HG03039 (cell line): ENCODE results near the gene VTI1A.

Experiments
- ATAC-seq: cut with Tn5 transposase; IDR thresholded peaks from one replicate; pipeline ENCODE4 v1.9.1; 2021; ENCODE audit warnings: mild to moderate bottlenecking, moderate library complexity; ENCODE audit not compliant: unreplicated experiment

Gene VTI1A

DNA sequence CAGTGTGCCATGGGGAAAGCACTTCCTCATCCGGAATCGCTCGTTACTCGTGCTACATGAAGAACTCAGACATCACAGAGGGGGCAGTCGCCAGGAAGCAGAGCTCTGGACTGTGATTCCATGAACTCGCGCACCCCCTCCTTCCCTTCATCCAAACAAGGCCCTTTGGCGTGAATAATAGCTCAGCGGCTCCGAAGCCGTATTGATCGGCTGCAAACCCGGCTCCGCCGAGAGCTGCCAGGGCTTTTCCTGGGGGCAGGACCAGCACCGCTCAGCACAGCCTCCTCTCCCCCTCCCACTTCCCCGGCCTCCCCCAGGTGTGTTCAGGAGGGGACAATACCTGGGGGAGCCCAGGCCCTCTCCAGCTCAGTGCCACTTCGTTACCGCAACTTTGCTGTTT is 374.0 kb downstream of the VTI1A start:
- no peak for ATAC-seq

GRCh38 chr10:112821663-112822062 is 374.6 kb downstream of the VTI1A start:
- no peak for ATAC-seq

DNA sequence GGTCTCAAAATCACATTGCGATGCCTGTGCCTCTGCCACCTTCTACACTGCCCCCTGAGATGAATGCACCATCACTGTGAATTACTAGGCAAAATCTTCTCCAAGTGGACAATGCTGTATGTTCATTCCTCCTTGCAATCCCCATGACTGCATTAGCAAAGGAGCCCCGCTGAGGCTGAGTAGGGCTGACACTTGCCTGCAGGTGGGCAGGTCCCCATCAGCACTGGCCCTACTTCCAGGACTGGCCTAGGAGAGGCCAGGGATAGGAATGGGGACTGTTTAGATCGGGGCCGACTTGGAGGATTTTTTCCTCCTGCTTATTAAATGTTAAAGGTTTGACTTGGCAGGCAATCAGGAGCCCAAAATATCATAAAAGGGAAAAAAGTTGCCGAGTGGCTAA is 376.0 kb downstream of the VTI1A start:
- ATAC-seq, result no peak

- no peak for ATAC-seq
Observed at GRCh38 chr10:112823604-112824003, 376.6 kb downstream of the VTI1A start.

GRCh38 chr10:112826018-112826697 is 379.1 kb downstream of the VTI1A start:
- ATAC-seq, result no peak

DNA sequence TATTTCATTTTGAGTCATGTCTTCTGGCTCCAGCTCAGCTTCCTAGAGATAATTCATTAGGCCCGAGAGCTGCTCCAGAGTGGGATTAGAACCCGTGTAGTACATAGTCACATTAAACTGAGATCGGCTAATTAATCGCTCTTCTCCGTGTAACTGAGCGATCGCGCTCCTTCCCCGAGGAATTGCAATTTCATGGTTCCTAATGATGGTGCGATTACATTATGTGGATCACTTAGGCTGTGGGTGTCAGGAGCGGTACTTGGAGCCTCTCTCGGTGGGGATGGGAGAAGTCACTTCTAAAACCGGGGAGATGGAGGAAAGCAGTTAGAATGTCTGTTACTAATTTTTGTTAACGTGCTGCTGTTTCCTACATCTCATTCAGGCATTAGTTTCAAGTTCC is 380.1 kb downstream of the VTI1A start:
- ATAC-seq, result no peak

- no peak for ATAC-seq
Observed at GRCh38 chr10:112827951-112828350, 380.9 kb downstream of the VTI1A start.

- ATAC-seq, result no peak
Observed at GRCh38 chr10:112831859-112832258, 384.8 kb downstream of the VTI1A start.

DNA sequence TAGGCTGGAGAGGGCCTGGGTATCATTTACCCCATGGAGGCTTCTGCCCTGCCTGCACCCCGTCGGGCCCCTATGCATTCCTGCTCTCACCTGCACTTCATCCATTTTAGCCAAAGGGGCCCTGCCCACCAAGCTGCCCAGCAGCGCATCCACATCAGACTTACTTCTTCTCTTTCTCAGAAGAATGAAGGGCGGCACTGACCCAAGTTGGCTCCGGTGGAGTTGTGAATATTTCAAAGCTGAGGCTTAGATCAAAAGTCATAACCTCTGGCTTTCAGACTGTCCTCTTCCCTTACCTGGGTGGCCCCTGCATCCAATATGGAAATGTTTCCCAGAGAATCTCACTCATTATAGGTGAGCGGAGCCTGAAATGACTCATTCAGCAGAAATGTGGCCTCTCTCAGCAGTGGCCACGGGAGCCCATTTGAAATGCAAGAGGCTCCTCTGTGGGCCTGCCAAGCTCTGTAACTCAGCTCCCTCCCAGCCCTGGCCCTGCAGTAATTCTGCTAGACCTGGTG is 385.4 kb downstream of the VTI1A start:
- no peak for ATAC-seq

DNA sequence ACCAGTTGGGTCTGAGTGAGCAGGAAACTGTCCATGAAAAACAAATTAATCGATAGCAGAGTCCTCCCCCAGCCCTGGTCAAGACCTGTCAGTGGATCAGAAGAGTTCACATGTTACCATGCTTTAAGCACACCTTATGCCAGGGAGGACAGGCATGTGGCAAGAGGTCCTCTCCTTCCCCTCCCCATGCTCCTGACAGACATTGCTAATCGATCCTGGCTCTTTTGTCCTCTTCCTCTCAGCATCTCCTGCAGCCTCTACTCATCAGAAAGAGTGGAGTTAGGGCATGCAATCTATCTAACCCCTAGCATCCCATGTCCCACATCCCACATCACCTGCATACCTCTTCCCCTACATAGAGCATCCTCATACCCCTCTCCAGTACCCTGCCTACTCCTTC is 385.9 kb downstream of the VTI1A start:
- ATAC-seq, result no peak

DNA sequence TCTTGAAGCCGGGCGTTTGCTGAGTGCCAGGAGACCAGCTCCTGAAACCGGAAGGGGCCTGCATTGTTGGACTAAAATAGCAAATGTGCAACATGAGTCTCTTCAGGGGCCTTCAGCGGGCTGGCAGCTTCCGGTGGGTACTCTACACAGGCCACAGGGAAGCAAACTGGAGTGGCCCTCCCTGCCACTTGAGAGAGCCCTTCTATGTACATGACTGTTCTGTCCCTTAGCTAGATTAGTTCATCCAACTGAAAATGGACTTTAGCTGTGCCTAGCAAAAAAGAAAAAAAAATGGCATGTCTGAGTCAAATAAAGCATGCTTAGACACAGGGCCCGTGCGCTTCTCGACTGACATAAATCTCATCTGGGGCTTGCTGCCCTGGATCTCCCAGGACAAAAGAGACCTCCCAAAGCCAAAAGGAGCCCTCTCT is 387.8 kb downstream of the VTI1A start:
- no peak for ATAC-seq

- ATAC-seq, result no peak
Observed at GRCh38 chr10:112835217-112835715, 388.3 kb downstream of the VTI1A start.

- ATAC-seq, result no peak
Observed at GRCh38 chr10:112835944-112836451, 389.0 kb downstream of the VTI1A start.

- ATAC-seq, result no peak
Observed at GRCh38 chr10:112838784-112839481, 391.9 kb downstream of the VTI1A start.

DNA sequence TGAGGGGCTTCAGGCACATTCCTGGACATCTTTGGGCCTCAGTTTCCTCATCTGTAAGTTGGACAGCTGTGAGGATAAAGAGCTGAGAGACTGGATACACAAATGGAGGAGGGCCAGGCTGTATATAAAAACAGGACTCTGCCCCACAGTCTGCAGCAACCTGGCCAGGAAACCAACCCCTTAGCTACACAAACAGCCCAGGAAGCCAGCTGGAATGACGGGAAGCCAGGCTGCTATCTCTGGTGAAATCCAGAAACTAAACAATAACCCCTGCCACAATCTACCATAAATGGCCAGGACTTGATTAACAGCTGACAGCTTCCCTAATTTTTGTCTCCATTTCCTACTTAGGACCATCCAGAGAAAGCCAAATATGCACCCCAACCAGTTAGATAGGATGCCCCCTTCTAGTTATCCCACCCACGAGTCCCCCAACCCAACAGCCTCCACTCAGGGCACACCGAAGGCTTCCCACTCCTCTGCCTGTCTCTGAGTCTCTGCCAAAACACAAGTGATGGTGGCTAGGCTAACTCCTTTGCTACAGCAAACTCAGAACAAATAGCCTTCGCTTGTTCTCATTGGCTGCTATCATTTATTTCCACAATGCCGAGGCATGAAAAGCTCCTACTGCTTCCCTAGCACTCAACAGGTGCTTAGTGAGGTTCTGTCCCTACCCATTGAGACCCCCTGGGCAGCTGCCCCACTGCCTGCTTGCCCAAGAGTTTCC is 393.1 kb downstream of the VTI1A start:
- ATAC-seq, result no peak

DNA sequence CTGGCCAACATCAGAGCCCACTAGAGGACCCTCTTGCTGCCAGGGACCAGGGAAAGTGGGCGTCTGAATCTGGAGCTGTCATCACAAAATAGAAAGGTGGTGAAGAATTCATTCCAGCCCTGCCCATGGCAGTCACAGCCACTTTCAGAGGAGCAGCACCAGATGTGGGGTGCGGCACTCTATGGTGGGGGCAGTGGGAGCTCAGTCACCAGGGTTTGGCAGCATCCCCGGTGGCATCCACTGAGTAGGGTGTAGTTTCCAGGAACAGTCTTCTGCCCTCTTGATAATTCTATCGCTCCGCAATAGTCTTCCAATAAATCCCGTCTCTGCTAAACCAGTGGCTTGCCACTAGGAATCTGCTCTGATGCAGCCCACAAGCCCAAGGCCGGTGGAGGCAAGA is 394.5 kb downstream of the VTI1A start:
- no peak for ATAC-seq

DNA sequence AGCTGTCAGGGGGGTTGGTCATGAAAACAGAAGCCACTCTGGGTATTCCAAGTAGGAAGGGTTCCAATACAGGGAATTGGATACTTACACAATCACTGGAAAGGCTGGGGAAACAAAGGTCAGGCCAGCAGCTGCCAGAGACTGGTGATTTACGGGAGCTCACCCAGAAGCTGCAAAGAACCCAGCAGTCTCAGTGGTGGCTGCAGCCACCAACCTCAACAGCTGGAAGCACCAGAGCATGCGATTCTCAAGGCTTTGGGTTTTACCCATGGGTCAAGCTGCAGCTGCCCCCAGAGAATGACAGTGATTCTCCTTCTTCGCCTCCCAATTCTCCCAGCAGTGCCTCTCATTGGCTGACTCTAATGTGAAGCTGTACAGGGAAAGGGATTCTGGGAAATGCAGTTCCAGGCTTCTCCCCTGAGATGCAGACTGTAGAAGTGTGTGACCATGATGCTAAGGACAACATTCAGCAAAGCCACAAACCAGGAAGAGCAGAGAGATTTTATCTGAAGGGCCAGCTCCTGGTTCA is 395.9 kb downstream of the VTI1A start:
- peak; percentile 83 for ATAC-seq

DNA sequence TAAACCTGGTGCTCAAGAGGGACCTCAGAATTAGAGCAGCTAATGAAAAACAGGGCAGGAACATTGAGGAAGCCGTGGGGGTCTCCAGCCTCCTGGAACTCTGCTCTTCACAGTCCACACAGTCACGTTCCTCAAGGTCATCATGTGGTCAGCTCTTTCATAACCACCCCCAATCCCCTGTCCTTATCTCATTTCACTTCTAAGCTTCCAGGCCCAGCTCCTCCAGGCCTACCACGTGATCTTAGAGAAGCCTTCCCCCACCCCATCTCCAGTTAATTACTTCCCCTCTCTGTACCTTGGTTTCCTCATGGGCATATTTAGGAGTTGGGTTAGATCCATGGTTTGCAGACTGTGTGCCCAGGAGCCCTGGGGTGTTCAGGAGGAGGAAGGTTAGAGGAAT is 396.6 kb downstream of the VTI1A start:
- ATAC-seq, result no peak

- no peak for ATAC-seq
Observed at GRCh38 chr10:112844681-112845544, 397.9 kb downstream of the VTI1A start.

DNA sequence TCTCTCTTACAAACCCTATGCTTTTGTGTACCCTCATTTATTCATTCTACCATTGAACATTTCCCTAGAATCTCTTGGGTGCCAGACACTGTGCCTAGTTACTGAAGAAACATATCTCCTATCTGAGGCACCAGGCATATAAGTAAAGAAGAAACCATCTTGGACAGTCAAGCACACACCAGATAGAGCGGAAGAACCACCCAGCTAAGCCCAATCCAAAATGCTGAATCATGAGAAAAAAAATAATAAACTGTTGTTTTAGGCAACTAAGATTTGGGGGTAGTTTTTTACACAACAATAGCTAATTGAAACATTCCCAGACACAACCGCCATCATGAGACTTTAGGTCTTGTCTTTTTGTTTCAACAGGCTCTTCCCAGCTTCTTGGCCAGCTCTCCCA is 400.8 kb downstream of the VTI1A start:
- ATAC-seq, result no peak
